SK-N-SH treated with all-trans-retinoic acid at 6 μM for 48 hours (cell line): Measurements from ENCODE around the gene CREB3.

Experiments
- ATAC-seq: fragments of 200-7000 bp; cut with Tn5 transposase; 3 replicates; pipeline ENCODE4 v1.9.1; 2020; ENCODE audit warnings: mild to moderate bottlenecking, moderate library complexity
- ARNTL ChIP-seq: fragments of 450-650 bp; formaldehyde crosslinking; IDR thresholded peaks from 2 replicates; pipeline ENCODE4 v1.5.0; 2020; ENCODE audit warnings: low read depth, mild to moderate bottlenecking, moderate library complexity, borderline replicate concordance
- BACH2 ChIP-seq: fragments of 250-450 bp; sonication (Bioruptor Pico); IDR thresholded peaks from 2 replicates; pipeline ENCODE4 v1.9.0; 2021; ENCODE audit warnings: mild to moderate bottlenecking, borderline replicate concordance
- CSDC2 ChIP-seq: fragments of 250-450 bp; sonication (Bioruptor Pico); IDR thresholded peaks from 2 replicates; pipeline ENCODE4 v1.5.0; 2020; ENCODE audit warnings: mild to moderate bottlenecking, moderate library complexity
- ESRRG ChIP-seq: fragments of 250-450 bp; sonication (Bioruptor Pico); IDR thresholded peaks from 2 replicates; pipeline ENCODE4 v1.6.1; 2021; ENCODE audit warnings: mild to moderate bottlenecking
- GLIS3 ChIP-seq: fragments of 250-450 bp; sonication (Bioruptor Pico); IDR thresholded peaks from 2 replicates; pipeline ENCODE4 v1.5.0; 2020; ENCODE audit warnings: mild to moderate bottlenecking, moderate library complexity
- ISL1 ChIP-seq: fragments of 250-450 bp; sonication (Bioruptor Pico); IDR thresholded peaks from 2 replicates; pipeline ENCODE4 v2.1.2; 2022; ENCODE audit warnings: mild to moderate bottlenecking, moderate library complexity
- OSR1 ChIP-seq: fragments of 250-450 bp; sonication (Bioruptor Pico); IDR thresholded peaks from 2 replicates; pipeline ENCODE4 v1.8.0; 2022; ENCODE audit warnings: moderate library complexity, mild to moderate bottlenecking, inconsistent platforms
- PPARA ChIP-seq: fragments of 250-450 bp; sonication (Bioruptor Pico); IDR thresholded peaks from 2 replicates; pipeline ENCODE4 v1.5.0; 2020; ENCODE audit warnings: mild to moderate bottlenecking, borderline replicate concordance
- RARB ChIP-seq: fragments of 250-450 bp; sonication (Bioruptor Pico); IDR thresholded peaks from 2 replicates; pipeline ENCODE4 v1.8.0; 2021; ENCODE audit warnings: mild to moderate bottlenecking, moderate library complexity
- SNAI2 ChIP-seq: fragments of 250-450 bp; sonication (Bioruptor Pico); IDR thresholded peaks from 2 replicates; pipeline ENCODE4 v1.5.0; 2020; ENCODE audit warnings: mild to moderate bottlenecking, moderate library complexity
- TCF4 ChIP-seq: fragments of 250-450 bp; sonication (Bioruptor Pico); IDR thresholded peaks from 2 replicates; pipeline ENCODE4 v1.8.0; 2021; ENCODE audit warnings: mild to moderate bottlenecking, moderate library complexity, borderline replicate concordance
- TOX ChIP-seq: fragments of 250-450 bp; sonication (Bioruptor Pico); IDR thresholded peaks from 2 replicates; pipeline ENCODE4 v1.8.0; 2021; ENCODE audit warnings: mild to moderate bottlenecking, moderate library complexity, borderline replicate concordance
- ZFP3 ChIP-seq: fragments of 250-450 bp; sonication (Bioruptor Pico); IDR thresholded peaks from 2 replicates; pipeline ENCODE4 v1.5.0; 2020; ENCODE audit warnings: mild to moderate bottlenecking, moderate library complexity
- ZFP30 ChIP-seq: fragments of 450-650 bp; formaldehyde crosslinking; IDR thresholded peaks from 2 replicates; pipeline ENCODE4 v1.5.0; 2022; ENCODE audit warnings: mild to moderate bottlenecking, moderate library complexity
- ZNF565 ChIP-seq: fragments of 450-650 bp; formaldehyde crosslinking; conservative IDR thresholded peaks from 2 replicates; pipeline ENCODE4 v1.5.0; 2020; ENCODE audit warnings: low read depth, mild to moderate bottlenecking, moderate library complexity
- ZNF70 ChIP-seq: fragments of 450-650 bp; formaldehyde crosslinking; IDR thresholded peaks from 2 replicates; pipeline ENCODE4 v1.5.0; 2020; ENCODE audit warnings: mild to moderate bottlenecking, moderate library complexity
- ZNF8 ChIP-seq: fragments of 450-650 bp; formaldehyde crosslinking; IDR thresholded peaks from 2 replicates; pipeline ENCODE4 v1.5.0; 2020; ENCODE audit warnings: mild to moderate bottlenecking, moderate library complexity
- TF ChIP-seq, protein P1 (sequence below): fragments of 250-450 bp; sonication (Bioruptor Pico); IDR thresholded peaks from 2 replicates; pipeline ENCODE4 v1.8.0; 2020; ENCODE audit warnings: mild to moderate bottlenecking, moderate library complexity, borderline replicate concordance
- TF ChIP-seq, protein P2 (sequence below): fragments of 250-450 bp; sonication (Bioruptor Pico); IDR thresholded peaks from 2 replicates; pipeline ENCODE4 v1.8.0; 2021; ENCODE audit warnings: low read depth, mild to moderate bottlenecking, moderate library complexity, borderline replicate concordance
- TF ChIP-seq, protein P3 (sequence below): fragments of 250-450 bp; sonication (Bioruptor Pico); IDR thresholded peaks from 2 replicates; pipeline ENCODE4 v1.5.1; 2021; ENCODE audit warnings: mild to moderate bottlenecking, moderate library complexity
- TF ChIP-seq, protein P4 (sequence below): fragments of 250-450 bp; sonication (Bioruptor Pico); IDR thresholded peaks from 2 replicates; pipeline ENCODE4 v1.5.0; 2020; ENCODE audit warnings: mild to moderate bottlenecking, moderate library complexity
- TF ChIP-seq, protein P5 (sequence below): fragments of 250-450 bp; sonication (Bioruptor Pico); IDR thresholded peaks from 2 replicates; pipeline ENCODE4 v1.5.1; 2020; ENCODE audit warnings: low read depth, mild to moderate bottlenecking, moderate library complexity

Gene CREB3

DNA sequence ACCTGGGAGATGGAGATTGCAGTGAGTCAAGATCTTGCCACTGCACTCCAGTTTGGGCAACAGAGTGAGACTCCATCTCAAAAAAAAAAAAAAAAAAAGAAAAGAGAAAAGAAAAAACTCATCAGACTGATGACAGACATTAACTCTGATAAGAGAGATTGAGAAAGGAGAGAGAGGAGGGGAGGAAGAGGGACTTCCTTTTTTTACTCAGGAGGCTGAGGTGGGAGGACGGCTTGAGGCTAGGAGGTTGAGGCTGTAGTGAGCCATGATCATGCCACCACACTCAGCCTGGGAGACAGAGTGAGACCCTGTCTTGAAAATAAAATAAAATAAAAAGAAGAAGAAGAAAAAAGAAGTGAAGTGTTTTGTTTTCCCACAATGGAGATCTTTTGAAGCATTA, 31.3 kb downstream of the CREB3 start:
- TF ChIP-seq TCF4 (CRISPR knock-in tag) = no peak
- TF ChIP-seq ESRRG = no peak
- TF ChIP-seq, protein P1, sequence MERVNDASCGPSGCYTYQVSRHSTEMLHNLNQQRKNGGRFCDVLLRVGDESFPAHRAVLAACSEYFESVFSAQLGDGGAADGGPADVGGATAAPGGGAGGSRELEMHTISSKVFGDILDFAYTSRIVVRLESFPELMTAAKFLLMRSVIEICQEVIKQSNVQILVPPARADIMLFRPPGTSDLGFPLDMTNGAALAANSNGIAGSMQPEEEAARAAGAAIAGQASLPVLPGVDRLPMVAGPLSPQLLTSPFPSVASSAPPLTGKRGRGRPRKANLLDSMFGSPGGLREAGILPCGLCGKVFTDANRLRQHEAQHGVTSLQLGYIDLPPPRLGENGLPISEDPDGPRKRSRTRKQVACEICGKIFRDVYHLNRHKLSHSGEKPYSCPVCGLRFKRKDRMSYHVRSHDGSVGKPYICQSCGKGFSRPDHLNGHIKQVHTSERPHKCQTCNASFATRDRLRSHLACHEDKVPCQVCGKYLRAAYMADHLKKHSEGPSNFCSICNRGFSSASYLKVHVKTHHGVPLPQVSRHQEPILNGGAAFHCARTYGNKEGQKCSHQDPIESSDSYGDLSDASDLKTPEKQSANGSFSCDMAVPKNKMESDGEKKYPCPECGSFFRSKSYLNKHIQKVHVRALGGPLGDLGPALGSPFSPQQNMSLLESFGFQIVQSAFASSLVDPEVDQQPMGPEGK (CRISPR knock-in tag) = no peak
- TF ChIP-seq ZNF70 = no peak
- no peak for TF ChIP-seq GLIS3 (CRISPR knock-in tag)
- TF ChIP-seq ISL1 (CRISPR knock-in tag) = no peak
- TF ChIP-seq BACH2 (CRISPR knock-in tag) = no peak
- TF ChIP-seq, protein P2, sequence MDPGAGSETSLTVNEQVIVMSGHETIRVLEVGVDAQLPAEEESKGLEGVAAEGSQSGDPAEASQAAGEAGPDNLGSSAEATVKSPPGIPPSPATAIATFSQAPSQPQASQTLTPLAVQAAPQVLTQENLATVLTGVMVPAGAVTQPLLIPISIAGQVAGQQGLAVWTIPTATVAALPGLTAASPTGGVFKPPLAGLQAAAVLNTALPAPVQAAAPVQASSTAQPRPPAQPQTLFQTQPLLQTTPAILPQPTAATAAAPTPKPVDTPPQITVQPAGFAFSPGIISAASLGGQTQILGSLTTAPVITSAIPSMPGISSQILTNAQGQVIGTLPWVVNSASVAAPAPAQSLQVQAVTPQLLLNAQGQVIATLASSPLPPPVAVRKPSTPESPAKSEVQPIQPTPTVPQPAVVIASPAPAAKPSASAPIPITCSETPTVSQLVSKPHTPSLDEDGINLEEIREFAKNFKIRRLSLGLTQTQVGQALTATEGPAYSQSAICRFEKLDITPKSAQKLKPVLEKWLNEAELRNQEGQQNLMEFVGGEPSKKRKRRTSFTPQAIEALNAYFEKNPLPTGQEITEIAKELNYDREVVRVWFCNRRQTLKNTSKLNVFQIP (CRISPR knock-in tag) = no peak
- TF ChIP-seq ZFP3 (CRISPR knock-in tag) = no peak
- TF ChIP-seq SNAI2 (CRISPR knock-in tag) = no peak
- TF ChIP-seq, protein P3, sequence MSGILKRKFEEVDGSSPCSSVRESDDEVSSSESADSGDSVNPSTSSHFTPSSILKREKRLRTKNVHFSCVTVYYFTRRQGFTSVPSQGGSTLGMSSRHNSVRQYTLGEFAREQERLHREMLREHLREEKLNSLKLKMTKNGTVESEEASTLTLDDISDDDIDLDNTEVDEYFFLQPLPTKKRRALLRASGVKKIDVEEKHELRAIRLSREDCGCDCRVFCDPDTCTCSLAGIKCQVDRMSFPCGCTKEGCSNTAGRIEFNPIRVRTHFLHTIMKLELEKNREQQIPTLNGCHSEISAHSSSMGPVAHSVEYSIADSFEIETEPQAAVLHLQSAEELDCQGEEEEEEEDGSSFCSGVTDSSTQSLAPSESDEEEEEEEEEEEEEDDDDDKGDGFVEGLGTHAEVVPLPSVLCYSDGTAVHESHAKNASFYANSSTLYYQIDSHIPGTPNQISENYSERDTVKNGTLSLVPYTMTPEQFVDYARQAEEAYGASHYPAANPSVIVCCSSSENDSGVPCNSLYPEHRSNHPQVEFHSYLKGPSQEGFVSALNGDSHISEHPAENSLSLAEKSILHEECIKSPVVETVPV (CRISPR knock-in tag) = no peak
- TF ChIP-seq OSR1 (CRISPR knock-in tag) = no peak
- TF ChIP-seq TOX (CRISPR knock-in tag) = no peak
- no peak for TF ChIP-seq ZFP30 (CRISPR knock-in tag)
- no peak for ATAC-seq

DNA sequence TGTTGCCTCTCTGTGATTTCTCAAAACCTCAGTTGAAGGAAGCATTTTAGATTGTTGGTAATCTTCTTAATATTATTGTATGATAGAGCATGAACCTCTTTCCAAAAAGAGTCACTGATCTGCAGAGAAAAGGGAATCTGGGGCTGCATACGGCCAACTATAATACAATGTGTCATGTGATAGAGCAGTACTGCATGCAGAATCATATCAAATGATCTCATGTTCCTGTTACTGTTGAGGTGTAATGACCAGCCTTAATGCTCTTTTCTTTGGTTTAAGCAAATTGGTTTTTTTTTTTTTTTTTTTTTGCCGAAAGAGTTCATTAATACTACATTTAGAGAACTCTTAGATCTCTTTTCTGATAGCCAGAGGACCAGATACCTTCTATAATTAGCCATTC, 34.5 kb downstream of the CREB3 start:
- ATAC-seq = no peak
- TF ChIP-seq TOX (CRISPR knock-in tag) (no peak), ESRRG (no peak), ZNF565 (no peak), SNAI2 (CRISPR knock-in tag) (no peak), BACH2 (CRISPR knock-in tag) (no peak)
- TF ChIP-seq, protein P3 (CRISPR knock-in tag) = no peak
- TF ChIP-seq, all 23 proteins: peak for 0

DNA sequence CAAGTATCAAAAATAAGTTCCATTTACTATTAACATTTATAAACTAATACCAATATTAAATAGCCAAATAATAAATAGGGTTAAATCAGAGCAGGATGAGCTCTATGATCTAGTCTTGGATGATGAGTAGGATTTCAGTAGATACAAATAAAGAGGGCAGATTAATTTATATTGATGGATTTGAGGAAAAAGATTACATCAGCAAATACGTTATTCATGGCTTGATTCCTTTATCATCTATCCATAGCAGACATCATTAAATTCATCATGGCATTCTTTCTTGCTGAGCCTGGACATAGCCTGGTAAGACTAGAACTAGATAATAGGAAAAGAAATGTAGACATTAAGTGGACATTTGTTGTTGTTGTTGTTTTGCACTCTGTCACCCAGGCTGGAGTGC, 35.0 kb downstream of the CREB3 start:
- ATAC-seq = no peak
- TF ChIP-seq ZNF8 = no peak
- TF ChIP-seq OSR1 (CRISPR knock-in tag) = no peak
- TF ChIP-seq SNAI2 (CRISPR knock-in tag) = no peak
- no peak for TF ChIP-seq BACH2 (CRISPR knock-in tag)
- TF ChIP-seq TCF4 (CRISPR knock-in tag) = no peak
- no peak for TF ChIP-seq RARB (CRISPR knock-in tag)
- TF ChIP-seq ARNTL (CRISPR knock-in tag) = no peak
- TF ChIP-seq, protein P2 (CRISPR knock-in tag) = no peak
- TF ChIP-seq TOX (CRISPR knock-in tag) = no peak
- TF ChIP-seq, protein P4, sequence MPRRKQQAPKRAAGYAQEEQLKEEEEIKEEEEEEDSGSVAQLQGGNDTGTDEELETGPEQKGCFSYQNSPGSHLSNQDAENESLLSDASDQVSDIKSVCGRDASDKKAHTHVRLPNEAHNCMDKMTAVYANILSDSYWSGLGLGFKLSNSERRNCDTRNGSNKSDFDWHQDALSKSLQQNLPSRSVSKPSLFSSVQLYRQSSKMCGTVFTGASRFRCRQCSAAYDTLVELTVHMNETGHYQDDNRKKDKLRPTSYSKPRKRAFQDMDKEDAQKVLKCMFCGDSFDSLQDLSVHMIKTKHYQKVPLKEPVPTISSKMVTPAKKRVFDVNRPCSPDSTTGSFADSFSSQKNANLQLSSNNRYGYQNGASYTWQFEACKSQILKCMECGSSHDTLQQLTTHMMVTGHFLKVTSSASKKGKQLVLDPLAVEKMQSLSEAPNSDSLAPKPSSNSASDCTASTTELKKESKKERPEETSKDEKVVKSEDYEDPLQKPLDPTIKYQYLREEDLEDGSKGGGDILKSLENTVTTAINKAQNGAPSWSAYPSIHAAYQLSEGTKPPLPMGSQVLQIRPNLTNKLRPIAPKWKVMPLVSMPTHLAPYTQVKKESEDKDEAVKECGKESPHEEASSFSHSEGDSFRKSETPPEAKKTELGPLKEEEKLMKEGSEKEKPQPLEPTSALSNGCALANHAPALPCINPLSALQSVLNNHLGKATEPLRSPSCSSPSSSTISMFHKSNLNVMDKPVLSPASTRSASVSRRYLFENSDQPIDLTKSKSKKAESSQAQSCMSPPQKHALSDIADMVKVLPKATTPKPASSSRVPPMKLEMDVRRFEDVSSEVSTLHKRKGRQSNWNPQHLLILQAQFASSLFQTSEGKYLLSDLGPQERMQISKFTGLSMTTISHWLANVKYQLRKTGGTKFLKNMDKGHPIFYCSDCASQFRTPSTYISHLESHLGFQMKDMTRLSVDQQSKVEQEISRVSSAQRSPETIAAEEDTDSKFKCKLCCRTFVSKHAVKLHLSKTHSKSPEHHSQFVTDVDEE (CRISPR knock-in tag) = no peak
- TF ChIP-seq CSDC2 (CRISPR knock-in tag) = no peak
- TF ChIP-seq ESRRG = no peak
- TF ChIP-seq PPARA (CRISPR knock-in tag) = no peak
- TF ChIP-seq ZFP30 (CRISPR knock-in tag) = no peak
- TF ChIP-seq ZNF565 = no peak
- no peak for TF ChIP-seq ZNF70
- TF ChIP-seq, protein P5, sequence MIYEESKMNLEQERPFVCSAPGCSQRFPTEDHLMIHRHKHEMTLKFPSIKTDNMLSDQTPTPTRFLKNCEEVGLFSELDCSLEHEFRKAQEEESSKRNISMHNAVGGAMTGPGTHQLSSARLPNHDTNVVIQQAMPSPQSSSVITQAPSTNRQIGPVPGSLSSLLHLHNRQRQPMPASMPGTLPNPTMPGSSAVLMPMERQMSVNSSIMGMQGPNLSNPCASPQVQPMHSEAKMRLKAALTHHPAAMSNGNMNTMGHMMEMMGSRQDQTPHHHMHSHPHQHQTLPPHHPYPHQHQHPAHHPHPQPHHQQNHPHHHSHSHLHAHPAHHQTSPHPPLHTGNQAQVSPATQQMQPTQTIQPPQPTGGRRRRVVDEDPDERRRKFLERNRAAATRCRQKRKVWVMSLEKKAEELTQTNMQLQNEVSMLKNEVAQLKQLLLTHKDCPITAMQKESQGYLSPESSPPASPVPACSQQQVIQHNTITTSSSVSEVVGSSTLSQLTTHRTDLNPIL (CRISPR knock-in tag) = no peak
- no peak for TF ChIP-seq ISL1 (CRISPR knock-in tag)
